AG08395 (cell line): ENCODE results near the gene CCDC9.

Experiments
- DNase-seq: peaks from one replicate; pipeline ENCODE4 v3.0.0; 2012; ENCODE audit warnings: mixed read lengths, low spot score

Gene CCDC9

GRCh38 chr19:47255879-47256692 lies at the start of gene CCDC9:
CCDC9 (plus strand) TSS chr19:47256525; CDS start chr19:47258401, 1,876 bp downstream.
- peak; percentile 92 for DNase-seq

- no peak for DNase-seq
Measured at GRCh38 chr19:47209319-47210179, 46.8 kb upstream of the CCDC9 start.

GRCh38 chr19:47210180-47210490 lies 46.2 kb upstream of the CCDC9 start:
- no peak for DNase-seq

GRCh38 chr19:47210689-47211316 lies 45.5 kb upstream of the CCDC9 start:
- DNase-seq = peak; percentile 81

- no peak for DNase-seq
Measured at GRCh38 chr19:47215581-47215980, 40.7 kb upstream of the CCDC9 start.

GRCh38 chr19:47221080-47221841 lies 35.1 kb upstream of the CCDC9 start:
- no peak for DNase-seq

GRCh38 chr19:47221890-47222289 lies 34.4 kb upstream of the CCDC9 start:
- DNase-seq = no peak

GRCh38 chr19:47225746-47226425 lies 30.4 kb upstream of the CCDC9 start:
- peak; percentile 94 for DNase-seq

- DNase-seq = peak; percentile 71
Measured at GRCh38 chr19:47226426-47227351, 29.6 kb upstream of the CCDC9 start.

- peak; percentile 86 for DNase-seq
Measured at GRCh38 chr19:47227352-47228167, 28.8 kb upstream of the CCDC9 start.

GRCh38 chr19:47228168-47228936 lies 28.0 kb upstream of the CCDC9 start:
- DNase-seq = no peak

- no peak for DNase-seq
Measured at GRCh38 chr19:47228937-47229675, 27.2 kb upstream of the CCDC9 start.

- no peak for DNase-seq
Measured at GRCh38 chr19:47229676-47230053, 26.7 kb upstream of the CCDC9 start.

- DNase-seq = peak; percentile 46
Measured at GRCh38 chr19:47230054-47230920, 26.0 kb upstream of the CCDC9 start.

GRCh38 chr19:47230921-47231214 lies 25.5 kb upstream of the CCDC9 start, which contains the start of gene BBC3:
BBC3 (minus strand) TSS chr19:47231199; CDS start chr19:47228431, 2,768 bp downstream.
- DNase-seq = no peak

GRCh38 chr19:47231215-47232054 lies 24.9 kb upstream of the CCDC9 start:
- DNase-seq = peak; percentile 88
